Type B pancreatic cell (in vitro differentiated cells): Measurements from ENCODE around the gene CASTOR1. TPM values are rescaled to one million over a fixed set of nuclear protein-coding genes. Genes with fewer than 3 reads are reported as not detected.
A peak's percentile ranks its signal among the peaks of the same experiment; 100 is the strongest.

Source experiments
- DNase-seq: peaks from one replicate; pipeline ENCODE4 v3.0.0; 2021; ENCODE audit warnings: mixed read lengths; ENCODE audit not compliant: unreplicated experiment; ENCODE audit errors: extremely low spot score
- H3K27ac Mint-ChIP-seq: 2 replicates; pipeline ENCODE4 v1.8.0; 2021; ENCODE audit warnings: mild to moderate bottlenecking, mixed read lengths
- H3K27me3 Mint-ChIP-seq: 2 replicates; pipeline ENCODE4 v1.8.0; 2021; ENCODE audit warnings: mixed read lengths
- H3K36me3 Mint-ChIP-seq: 2 replicates; pipeline ENCODE4 v1.8.0; 2021; ENCODE audit warnings: mixed read lengths
- H3K4me1 Mint-ChIP-seq: one replicate; pipeline ENCODE4 v1.8.0; 2021; ENCODE audit warnings: mixed read lengths; ENCODE audit not compliant: unreplicated experiment
- H3K4me3 Mint-ChIP-seq: 2 replicates; pipeline ENCODE4 v1.8.0; 2021; ENCODE audit warnings: mild to moderate bottlenecking, mixed read lengths
- H3K9me3 Mint-ChIP-seq: 2 replicates; pipeline ENCODE4 v1.8.0; 2021; ENCODE audit warnings: mixed read lengths
- total RNA-seq: library from RNA; stranded (reverse); gene quantifications from 2 replicates; pipeline ENCODE4 v1.2.1, GENCODE V29; 2021; ENCODE audit warnings: low replicate concordance
- TF ChIP-seq, protein P1 (sequence below): fragments of 200-600 bp; sonication (generic); conservative IDR thresholded peaks from 2 replicates; pipeline ENCODE4 v1.5.0; 2021; ENCODE audit warnings: antibody characterized with exemption, mild to moderate bottlenecking

Gene CASTOR1
- total RNA-seq, 1 donor from 2014 or later, result 11.4 TPM

DNA sequence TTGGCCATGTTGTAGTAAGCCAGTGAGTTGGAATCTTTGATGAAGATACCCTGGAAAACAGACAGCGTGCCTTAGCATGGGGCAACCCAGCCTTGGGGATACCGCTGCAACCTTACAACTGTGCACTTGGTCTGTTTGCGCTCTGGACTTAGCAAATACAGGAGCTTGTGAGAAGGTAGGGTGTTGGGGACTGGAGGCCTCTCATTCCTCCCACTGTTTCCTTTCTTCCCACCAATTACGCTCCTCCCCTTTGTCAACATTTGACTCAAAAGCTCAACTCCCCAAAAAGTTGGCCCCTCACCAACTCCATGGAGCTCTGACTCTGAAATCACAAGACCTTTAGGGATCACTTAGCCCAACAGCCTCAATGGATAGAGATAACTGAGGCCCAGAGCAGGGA is 45.3 kb upstream of the CASTOR1 start:
- no peaks in the 10 kb centered on the region for H3K27me3 Mint-ChIP-seq
- no peaks in the 10 kb centered on the region for H3K9me3 Mint-ChIP-seq
- peaks cover 21% of the 10 kb centered on the region for H3K36me3 Mint-ChIP-seq
- no peak overlapping the region for H3K4me3 Mint-ChIP-seq
- DNase-seq, result no peak
- TF ChIP-seq, protein P1, sequence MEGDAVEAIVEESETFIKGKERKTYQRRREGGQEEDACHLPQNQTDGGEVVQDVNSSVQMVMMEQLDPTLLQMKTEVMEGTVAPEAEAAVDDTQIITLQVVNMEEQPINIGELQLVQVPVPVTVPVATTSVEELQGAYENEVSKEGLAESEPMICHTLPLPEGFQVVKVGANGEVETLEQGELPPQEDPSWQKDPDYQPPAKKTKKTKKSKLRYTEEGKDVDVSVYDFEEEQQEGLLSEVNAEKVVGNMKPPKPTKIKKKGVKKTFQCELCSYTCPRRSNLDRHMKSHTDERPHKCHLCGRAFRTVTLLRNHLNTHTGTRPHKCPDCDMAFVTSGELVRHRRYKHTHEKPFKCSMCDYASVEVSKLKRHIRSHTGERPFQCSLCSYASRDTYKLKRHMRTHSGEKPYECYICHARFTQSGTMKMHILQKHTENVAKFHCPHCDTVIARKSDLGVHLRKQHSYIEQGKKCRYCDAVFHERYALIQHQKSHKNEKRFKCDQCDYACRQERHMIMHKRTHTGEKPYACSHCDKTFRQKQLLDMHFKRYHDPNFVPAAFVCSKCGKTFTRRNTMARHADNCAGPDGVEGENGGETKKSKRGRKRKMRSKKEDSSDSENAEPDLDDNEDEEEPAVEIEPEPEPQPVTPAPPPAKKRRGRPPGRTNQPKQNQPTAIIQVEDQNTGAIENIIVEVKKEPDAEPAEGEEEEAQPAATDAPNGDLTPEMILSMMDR, result no peak
- H3K4me1 Mint-ChIP-seq, result no peaks in the 10 kb centered on the region
- no peak overlapping the region for H3K27ac Mint-ChIP-seq

DNA sequence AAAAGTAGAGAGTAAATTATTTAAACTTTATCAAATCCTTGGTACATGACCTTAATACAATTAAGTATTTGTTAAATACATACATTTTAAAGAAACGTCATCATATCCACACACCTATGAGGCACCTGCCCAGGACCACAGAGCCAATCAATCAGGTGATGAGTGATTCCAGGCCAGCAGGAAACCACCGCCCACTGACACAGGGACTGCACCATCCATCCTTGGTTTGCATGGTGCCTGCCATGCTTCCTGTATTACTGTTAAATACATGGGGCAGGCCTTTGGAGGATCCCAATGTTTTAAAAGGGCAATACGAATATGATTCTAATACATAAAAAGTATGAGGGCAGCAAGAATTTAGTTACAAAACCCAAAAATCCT is 44.4 kb upstream of the CASTOR1 start:
- Mint-ChIP-seq H3K36me3 (peaks cover 17% of the 10 kb centered on the region), H3K27ac (no peak overlapping the region), H3K4me3 (no peak overlapping the region), H3K9me3 (no peaks in the 10 kb centered on the region), H3K4me1 (no peaks in the 10 kb centered on the region), H3K27me3 (no peaks in the 10 kb centered on the region)
- no peak for DNase-seq
- TF ChIP-seq, protein P1, result no peak

DNA sequence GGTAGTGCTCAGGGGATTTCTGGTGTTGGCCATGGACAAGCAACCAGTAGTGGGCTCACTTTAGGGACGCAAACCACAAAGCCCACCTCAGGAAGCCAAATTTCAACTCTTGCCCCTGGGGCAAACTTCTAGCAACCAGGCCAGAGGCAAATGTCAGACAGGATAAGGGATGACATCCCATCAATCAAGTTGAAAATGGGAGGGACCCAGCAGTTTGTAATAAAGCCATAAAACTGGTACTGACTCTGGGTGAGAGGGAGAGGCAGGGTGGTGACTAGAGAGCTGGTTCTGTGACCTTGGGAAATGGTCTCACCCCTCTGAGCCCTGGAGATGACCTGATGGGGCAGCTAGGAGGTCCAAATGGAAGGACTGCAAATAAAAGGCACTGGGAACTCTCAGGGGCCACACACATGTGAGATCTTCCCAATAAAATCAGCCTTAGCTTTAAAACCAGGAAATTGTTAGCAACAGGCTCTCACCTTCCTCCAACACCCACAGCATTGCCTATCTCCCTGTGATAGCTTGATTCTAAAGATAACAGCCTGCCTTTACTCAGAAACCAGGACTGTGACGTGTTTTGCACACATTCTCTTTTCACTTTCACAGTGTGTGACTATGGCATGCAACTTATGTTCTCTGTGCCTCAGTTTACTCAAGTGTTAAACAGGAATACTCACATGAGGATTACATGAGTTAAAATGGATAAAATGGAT is 43.8 kb upstream of the CASTOR1 start:
- peaks cover 14% of the 10 kb centered on the region for H3K36me3 Mint-ChIP-seq
- no peak for DNase-seq
- TF ChIP-seq, protein P1, result no peak
- no peaks in the 10 kb centered on the region for H3K9me3 Mint-ChIP-seq
- H3K4me1 Mint-ChIP-seq, result no peaks in the 10 kb centered on the region
- no peak overlapping the region for H3K27ac Mint-ChIP-seq
- H3K27me3 Mint-ChIP-seq, result no peaks in the 10 kb centered on the region
- H3K4me3 Mint-ChIP-seq, result no peak overlapping the region

DNA sequence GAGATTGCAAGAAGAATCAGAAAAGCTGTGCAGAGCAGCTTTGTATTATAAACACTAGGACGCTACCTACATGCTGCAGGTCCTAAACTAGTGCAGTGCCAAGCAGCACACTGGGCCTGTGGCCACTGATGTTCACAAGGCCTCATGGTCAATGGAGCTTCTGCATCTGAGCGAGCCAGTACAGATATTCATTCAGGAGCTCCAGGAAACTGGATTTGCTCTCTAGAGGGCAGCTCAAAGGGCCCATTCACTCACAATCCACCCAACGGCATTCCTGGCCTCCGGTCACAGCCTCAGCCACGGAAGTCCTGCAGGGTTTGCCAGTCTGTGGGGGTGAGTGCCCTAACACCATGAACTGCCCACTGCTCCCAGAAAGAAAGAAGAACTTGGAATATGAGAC is 43.2 kb upstream of the CASTOR1 start:
- no peak overlapping the region for H3K27ac Mint-ChIP-seq
- no peak for DNase-seq
- peaks cover 4% of the 10 kb centered on the region for H3K4me1 Mint-ChIP-seq
- no peaks in the 10 kb centered on the region for H3K9me3 Mint-ChIP-seq
- peaks cover 14% of the 10 kb centered on the region for H3K36me3 Mint-ChIP-seq
- no peaks in the 10 kb centered on the region for H3K27me3 Mint-ChIP-seq
- TF ChIP-seq, protein P1, result no peak
- H3K4me3 Mint-ChIP-seq, result no peak overlapping the region

DNA sequence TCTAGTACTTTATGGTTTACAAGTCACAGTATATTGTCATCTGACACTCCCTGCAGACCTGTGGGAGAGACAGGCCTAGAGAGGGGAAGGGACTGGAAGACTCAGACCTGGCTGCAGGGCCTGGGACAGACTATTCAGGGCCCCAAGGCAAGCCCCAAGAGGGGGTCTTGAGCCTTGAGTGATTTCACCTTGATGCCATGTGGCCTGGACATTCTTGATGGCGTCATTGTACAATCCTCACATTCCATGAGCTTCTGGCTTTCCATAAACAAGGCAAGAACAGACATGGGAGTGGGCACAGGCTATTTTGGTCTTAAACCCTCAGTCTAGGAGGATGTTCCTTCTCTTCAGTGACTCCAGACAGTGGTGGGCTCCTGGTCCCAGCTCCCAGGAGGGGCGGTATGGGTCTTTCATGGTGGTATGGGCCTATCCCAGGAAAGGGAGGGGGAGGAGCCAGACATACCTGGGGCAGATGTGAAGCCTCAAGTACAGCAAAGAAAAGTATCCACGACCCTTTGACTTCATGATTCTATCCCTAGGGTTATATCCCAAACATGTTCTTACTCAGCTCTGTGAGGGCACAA is 39.3 kb upstream of the CASTOR1 start:
- Mint-ChIP-seq H3K27ac (peak overlapping the region; percentile 56), H3K36me3 (peaks cover 8% of the 10 kb centered on the region), H3K27me3 (no peaks in the 10 kb centered on the region), H3K9me3 (no peaks in the 10 kb centered on the region), H3K4me1 (peaks cover 20% of the 10 kb centered on the region), H3K4me3 (no peak overlapping the region)
- TF ChIP-seq, protein P1, result no peak
- no peak for DNase-seq
